ENCODE measurements around the gene FAM200A.

Gene FAM200A

GRCh38 chr7:99535667-99536066 lies 16.2 kb downstream of the FAM200A start (continued):
- TF ChIP-seq ZNF169 (tag by site-specific recombination; IDR thresholded peaks at IDR 0.05) (no peak), SALL2 (tag by site-specific recombination; IDR thresholded peaks at IDR 0.05; ENCODE audit: borderline replicate concordance) (no peak), ZNF624 (tag by site-specific recombination; IDR thresholded peaks at IDR 0.05) (no peak), ZNF280C (tag by site-specific recombination; IDR thresholded peaks at IDR 0.05) (no peak)

- H3K27ac ChIP-seq (ENCODE audit: extremely low read depth, low read depth, low read length) = no peak overlapping the region
- no peaks in the 10 kb centered on the region for H3K4me1 ChIP-seq (ENCODE audit: control insufficient read depth, insufficient read depth, low read length)
- no peaks in the 10 kb centered on the region for H3K9me3 ChIP-seq (ENCODE audit: control insufficient read depth, insufficient read depth, low read depth, low read length)
- POLR2A ChIA-PET = no interaction called here
- no peak overlapping the region for H3K4me3 ChIP-seq (ENCODE audit: low read depth, low read length)
- TF ChIP-seq SETDB1 (IDR thresholded peaks at IDR 0.05; ENCODE audit: insufficient read length, low read length) (peak; percentile 99), ZNF529 (tag by site-specific recombination; IDR thresholded peaks at IDR 0.05; ENCODE audit: insufficient replicate concordance) (peak; percentile 17), ZNF280C (tag by site-specific recombination; IDR thresholded peaks at IDR 0.05) (peak; percentile 72; the same call in 1 of the 2 replicates), HIC1 (tag by site-specific recombination; IDR thresholded peaks at IDR 0.05) (no peak), ZNF626 (tag by site-specific recombination; IDR thresholded peaks at IDR 0.05) (0 out of 2 replicates have a peak, but pooled peaks have one; percentile 45), TSHZ1 (tag by site-specific recombination; IDR thresholded peaks at IDR 0.05; ENCODE audit: borderline replicate concordance) (no peak), ZSCAN4 (tag by site-specific recombination; IDR thresholded peaks at IDR 0.05) (no peak), PRDM1 (tag by site-specific recombination; IDR thresholded peaks at IDR 0.05) (no peak), ZNF280D (tag by site-specific recombination; IDR thresholded peaks at IDR 0.05) (peak; percentile 95), ZNF10 (tag by site-specific recombination; IDR thresholded peaks at IDR 0.05) (peak; percentile 63; the same call in 1 of the 2 replicates), ZNF518A (tag by site-specific recombination; conservative IDR thresholded peaks at IDR 0.05; ENCODE audit: low read depth) (0 out of 2 replicates have a peak, but pooled peaks have one; percentile 30), ZNF169 (tag by site-specific recombination; IDR thresholded peaks at IDR 0.05) (no peak)
- H3K36me3 ChIP-seq (ENCODE audit: control insufficient read depth in 2 of 2, insufficient read depth in 1 of 2, low read length in 2 of 2) = peaks cover 4 to 63% of the 10 kb centered on the region in 2 experiments; a peak in 2 of 3 replicates
- CTCF ChIA-PET = interaction anchor here (0.6 kb wide), 1 partner anchor 1479 kb away, joined by 3 read pairs; no protein-coding TSS in a partner anchor
Observed at GRCh38 chr7:99531354-99531765, 20.6 kb downstream of the FAM200A start.
